GM10266 (cell line): ENCODE results near the gene CTNNBIP1.
"Not testable (repeated sequence)": the region's sequence is repeated elsewhere in the genome, so short reads cannot be mapped to it uniquely, and the experiment has no call there.

Experiments used
- DNase-seq: peaks from one replicate; pipeline ENCODE4 v3.0.0; 2012; ENCODE audit errors: extremely low spot score
- TF ChIP-seq, protein P1 (sequence below): IDR thresholded peaks from 2 replicates; pipeline ENCODE4 v1.5.1; 2012; ENCODE audit warnings: mild to moderate bottlenecking, low read depth; ENCODE audit not compliant: control insufficient read depth, insufficient read depth; ENCODE audit errors: missing control alignments

CTNNBIP1 gene

GRCh38 chr1:9811239-9811966 is 98.7 kb downstream of the CTNNBIP1 start:
- TF ChIP-seq, protein P1, sequence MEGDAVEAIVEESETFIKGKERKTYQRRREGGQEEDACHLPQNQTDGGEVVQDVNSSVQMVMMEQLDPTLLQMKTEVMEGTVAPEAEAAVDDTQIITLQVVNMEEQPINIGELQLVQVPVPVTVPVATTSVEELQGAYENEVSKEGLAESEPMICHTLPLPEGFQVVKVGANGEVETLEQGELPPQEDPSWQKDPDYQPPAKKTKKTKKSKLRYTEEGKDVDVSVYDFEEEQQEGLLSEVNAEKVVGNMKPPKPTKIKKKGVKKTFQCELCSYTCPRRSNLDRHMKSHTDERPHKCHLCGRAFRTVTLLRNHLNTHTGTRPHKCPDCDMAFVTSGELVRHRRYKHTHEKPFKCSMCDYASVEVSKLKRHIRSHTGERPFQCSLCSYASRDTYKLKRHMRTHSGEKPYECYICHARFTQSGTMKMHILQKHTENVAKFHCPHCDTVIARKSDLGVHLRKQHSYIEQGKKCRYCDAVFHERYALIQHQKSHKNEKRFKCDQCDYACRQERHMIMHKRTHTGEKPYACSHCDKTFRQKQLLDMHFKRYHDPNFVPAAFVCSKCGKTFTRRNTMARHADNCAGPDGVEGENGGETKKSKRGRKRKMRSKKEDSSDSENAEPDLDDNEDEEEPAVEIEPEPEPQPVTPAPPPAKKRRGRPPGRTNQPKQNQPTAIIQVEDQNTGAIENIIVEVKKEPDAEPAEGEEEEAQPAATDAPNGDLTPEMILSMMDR = no peak
- DNase-seq = no peak

DNA sequence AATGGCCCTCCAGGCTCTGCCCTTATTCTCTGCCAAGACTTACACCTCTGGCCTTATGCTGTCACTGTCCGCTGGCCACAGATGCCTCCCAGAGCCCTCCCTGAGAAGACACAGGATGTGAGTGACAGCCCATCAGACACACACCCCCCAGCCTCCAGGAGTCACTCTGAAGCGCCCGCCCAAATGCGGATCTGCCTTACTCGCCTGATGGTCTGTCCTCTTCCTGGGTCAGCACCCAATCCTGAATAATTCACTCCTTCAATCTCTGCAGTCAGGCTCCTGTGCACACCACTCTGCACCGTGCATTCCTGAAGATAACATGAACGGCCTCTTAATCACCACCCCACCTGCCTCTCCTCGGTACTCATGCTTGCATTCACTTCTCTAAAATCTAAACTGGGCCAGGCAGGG is 101.0 kb downstream of the CTNNBIP1 start:
- TF ChIP-seq, protein P1 = no peak

GRCh38 chr1:9808459-9808858 is 101.6 kb downstream of the CTNNBIP1 start:
- TF ChIP-seq, protein P1 = no peak
- DNase-seq = no peak

More for the DNA sequence above, 101.0 kb downstream of the CTNNBIP1 start:
- no peak for DNase-seq

GRCh38 chr1:9807541-9807940 is 102.5 kb downstream of the CTNNBIP1 start:
- TF ChIP-seq, protein P1 = no peak
- DNase-seq = no peak

- DNase-seq = not testable (repeated sequence)
Measured at GRCh38 chr1:9805972-9806371, 104.1 kb downstream of the CTNNBIP1 start.

GRCh38 chr1:9805006-9805508 is 105.0 kb downstream of the CTNNBIP1 start:
- no peak for DNase-seq
- TF ChIP-seq, protein P1 = no peak

DNA sequence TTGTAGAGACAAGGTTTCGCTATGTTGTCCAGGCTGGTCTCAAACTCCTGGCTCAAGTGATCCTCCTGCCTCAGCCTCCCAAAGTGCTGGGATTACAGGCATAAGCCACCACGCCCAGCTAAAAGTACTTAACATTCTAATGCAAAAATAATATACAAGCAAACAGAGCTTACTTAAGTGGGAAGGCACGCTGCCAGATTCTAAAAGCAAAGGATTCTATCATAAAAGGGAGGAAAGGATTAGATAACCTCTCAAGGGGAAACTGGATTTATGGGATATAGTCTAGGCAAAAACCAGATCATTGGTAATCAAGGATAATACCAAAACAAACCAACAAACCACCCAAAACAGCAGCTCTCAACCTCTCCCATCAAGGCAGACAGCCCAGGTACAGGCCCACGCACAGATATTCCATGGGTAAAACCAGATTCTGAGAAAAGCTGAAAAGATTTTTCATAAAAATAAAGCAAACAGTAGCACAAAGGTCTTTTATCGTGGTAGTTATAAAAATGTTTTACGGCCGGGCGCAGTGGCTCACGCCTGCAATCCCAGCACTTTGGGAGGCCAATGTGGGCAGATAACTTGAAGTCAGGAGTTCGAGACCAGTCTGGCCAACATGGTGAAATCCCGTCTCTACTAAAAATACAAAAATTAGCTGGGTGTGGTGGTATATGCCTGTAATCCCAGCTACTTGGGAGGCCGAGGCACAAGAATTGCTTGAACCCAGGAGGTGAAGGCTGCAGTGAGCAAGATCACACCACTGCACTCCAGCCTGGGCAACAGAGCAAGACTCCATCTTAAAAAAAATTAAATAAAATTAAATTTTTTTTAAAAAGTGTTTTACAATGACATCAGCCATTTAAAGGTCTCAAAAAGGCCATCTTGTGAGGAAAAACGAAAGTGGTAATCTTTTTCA is 106.8 kb downstream of the CTNNBIP1 start:
- DNase-seq = not testable (repeated sequence)

GRCh38 chr1:9801909-9802308 is 108.2 kb downstream of the CTNNBIP1 start:
- DNase-seq = no peak
- TF ChIP-seq, protein P1 = no peak
